HG02678 (cell line): Measurements from ENCODE around the gene PARD3B.

Source experiments
- ATAC-seq: cut with Tn5 transposase; IDR thresholded peaks from one replicate; pipeline ENCODE4 v1.9.1; 2021; ENCODE audit warnings: mild to moderate bottlenecking, moderate library complexity; ENCODE audit not compliant: unreplicated experiment

Gene PARD3B

GRCh38 chr2:205284334-205284733 lies 739.1 kb downstream of the PARD3B start:
- no peak for ATAC-seq

GRCh38 chr2:205287316-205287715 lies 742.0 kb downstream of the PARD3B start:
- ATAC-seq, result no peak

- no peak for ATAC-seq
Observed at GRCh38 chr2:205288686-205289085, 743.4 kb downstream of the PARD3B start.

GRCh38 chr2:205290299-205290698 lies 745.0 kb downstream of the PARD3B start:
- no peak for ATAC-seq

- ATAC-seq, result no peak
Observed at GRCh38 chr2:205292665-205293295, 747.5 kb downstream of the PARD3B start.

- no peak for ATAC-seq
Observed at GRCh38 chr2:205293559-205293958, 748.3 kb downstream of the PARD3B start.

GRCh38 chr2:205296959-205297358 lies 751.7 kb downstream of the PARD3B start:
- ATAC-seq, result no peak

- no peak for ATAC-seq
Observed at GRCh38 chr2:205297368-205297767, 752.1 kb downstream of the PARD3B start.

GRCh38 chr2:205297846-205298245 lies 752.6 kb downstream of the PARD3B start:
- ATAC-seq, result no peak

GRCh38 chr2:205311201-205311600 lies 765.9 kb downstream of the PARD3B start:
- ATAC-seq, result no peak

GRCh38 chr2:205321231-205321630 lies 776.0 kb downstream of the PARD3B start:
- no peak for ATAC-seq

GRCh38 chr2:205323929-205324328 lies 778.7 kb downstream of the PARD3B start:
- no peak for ATAC-seq

GRCh38 chr2:205324355-205324754 lies 779.1 kb downstream of the PARD3B start:
- peak; percentile 63 for ATAC-seq

- no peak for ATAC-seq
Observed at GRCh38 chr2:205333351-205333750, 788.1 kb downstream of the PARD3B start.

- ATAC-seq, result no peak
Observed at GRCh38 chr2:205337274-205337673, 792.0 kb downstream of the PARD3B start.

GRCh38 chr2:205338156-205338555 lies 792.9 kb downstream of the PARD3B start:
- no peak for ATAC-seq

- ATAC-seq, result no peak
Observed at GRCh38 chr2:205343103-205343502, 797.8 kb downstream of the PARD3B start.

- no peak for ATAC-seq
Observed at GRCh38 chr2:205346649-205347048, 801.4 kb downstream of the PARD3B start.

- ATAC-seq, result no peak
Observed at GRCh38 chr2:205347899-205348298, 802.6 kb downstream of the PARD3B start.

GRCh38 chr2:205352094-205352493 lies 806.8 kb downstream of the PARD3B start:
- ATAC-seq, result no peak

- no peak for ATAC-seq
Observed at GRCh38 chr2:205352593-205352992, 807.3 kb downstream of the PARD3B start.

GRCh38 chr2:205357732-205358131 lies 812.5 kb downstream of the PARD3B start:
- ATAC-seq, result no peak

- ATAC-seq, result no peak
Observed at GRCh38 chr2:205358351-205358815, 813.1 kb downstream of the PARD3B start.
